ENCODE measurements around the gene TM9SF3. TPM values are rescaled to one million over a fixed set of nuclear protein-coding genes. Genes with fewer than 3 reads are reported as not detected.

TM9SF3 gene
- total and polyA plus RNA-seq, 2 of the 4 experiments (the other 2 are of a cell fraction): 33.7 to 61.8 TPM

GRCh38 chr10:96578022-96578421 lies 8.8 kb downstream of the TM9SF3 start:
- Histone ChIP-seq H3K9ac (ENCODE audit: low read depth, low read length) (no peak overlapping the region), H4K8ac (ENCODE audit: low read depth in 2 of 2, low read length in 2 of 2) (no peak overlapping the region), H3K9me1 (ENCODE audit: insufficient read depth, low read length) (peaks cover 9% of the 10 kb centered on the region), H3K23ac (ENCODE audit: low read depth, low read length) (no peak overlapping the region), H3K18ac (ENCODE audit: low read depth, low read length) (no peak overlapping the region), H3K4me2 (ENCODE audit: low read depth, low read length) (no peak overlapping the region), H3K4ac (ENCODE audit: low read depth, low read length) (no peak overlapping the region), H3K4me3 (ENCODE audit: insufficient read depth, low read depth, low read length) (no peak overlapping the region), H3K4me1 (ENCODE audit: control insufficient read depth, insufficient read depth, low read length) (peaks cover 5% of the 10 kb centered on the region; the same call in 1 of the 2 replicates), H4K91ac (ENCODE audit: insufficient read depth, low read depth, low read length) (no peak overlapping the region), H3K79me1 (ENCODE audit: low read depth in 1 of 2, low read length in 2 of 2) (peaks cover 0 to 36% of the 10 kb centered on the region in 2 experiments; a peak in 2 of 4 replicates), H2AFZ (replicated peaks; ENCODE audit: low read length, poor library complexity) (no peak overlapping the region), H2AK5ac (ENCODE audit: low read depth, low read length) (no peak overlapping the region), H4K5ac (ENCODE audit: low read depth, low read length) (no peak overlapping the region), H3K14ac (replicated peaks; ENCODE audit: low read depth, low read length) (no peak overlapping the region), H2BK5ac (ENCODE audit: low read depth, low read length, poor library complexity, severe bottlenecking) (no peak overlapping the region), H4K20me1 (ENCODE audit: insufficient read depth, low read length) (peaks cover 87% of the 10 kb centered on the region), H2BK15ac (ENCODE audit: low read depth, low read length) (no peak overlapping the region), H3K36me3 (ENCODE audit: control insufficient read depth, insufficient read depth, low read length) (peaks cover 5% of the 10 kb centered on the region), H3K27ac (ENCODE audit: insufficient read depth, low read length) (no peak overlapping the region), H2BK20ac (ENCODE audit: low read depth, low read length) (no peak overlapping the region), H3K27me3 (ENCODE audit: control insufficient read depth, insufficient read depth, low read length) (no peaks in the 10 kb centered on the region), H3K56ac (ENCODE audit: extremely low read depth, insufficient read depth, low read length) (no peak overlapping the region), H3K9me3 (ENCODE audit: control insufficient read depth, insufficient read depth, low read length) (no peaks in the 10 kb centered on the region), H2BK120ac (ENCODE audit: low read depth, low read length) (no peak overlapping the region), H2AK9ac (replicated peaks; ENCODE audit: low read depth, low read length, poor library complexity) (no peak overlapping the region)
- dilution Hi-C loops (cut with HindIII; ENCODE audit: low sequenced_read_pairs, unreplicated experiment) (no loop called here), intact Hi-C loops (cut with micrococcal nuclease) (no loop called here), in situ Hi-C loops (cut with MboI; ENCODE audit: low sequenced_read_pairs) (no loop called here)
- BruUV-seq (replicated peaks): no TSS peak
- 100% methylated on average over 1 of the region's 4 CpGs; no CpG with 5 or more reads in 1 of the 2 experiments for WGBS, 2 experiments (ENCODE audit: extremely low coverage in 2 of 2, insufficient read length in 1 of 2)
- TF ChIP-seq MAZ (IDR thresholded peaks at IDR 0.05; ENCODE audit: borderline replicate concordance, low read depth, low read length) (no peak), CHD1 (IDR thresholded peaks at IDR 0.05; ENCODE audit: low read depth, low read length) (no peak)
- no peak for ATAC-seq (ENCODE audit: low read depth)
- POLR2A ChIA-PET (ENCODE audit: unreplicated experiment): no interaction called here
- CTCF ChIA-PET: no interaction called here
- DNase-seq: no peak
